A549 (cell line): ENCODE data around the gene ADSL.
"Not testable (repeated sequence)": the region's sequence is repeated elsewhere in the genome, so short reads cannot be mapped to it uniquely, and the experiment has no call there.

Experiments used
- CHD2 ChIP-seq: fragments of 150-350 bp; IDR thresholded peaks from 2 replicates; pipeline ENCODE4 v1.6.1; 2014; ENCODE audit warnings: low read length; ENCODE audit not compliant: partially characterized antibody
- CTCF ChIP-seq: fragments of >200 bp; sonication (Bioruptor Twin); formaldehyde crosslinking; IDR thresholded peaks from 3 replicates; pipeline ENCODE4 v1.5.1; 2016
- EP300 ChIP-seq, 2 experiments: fragments of >200 bp; sonication (Bioruptor Twin); formaldehyde crosslinking; IDR thresholded peaks; 2 replicates in 1 of 2; 3 replicates in 1 of 2; pipeline ENCODE4 v1.6.1; 2016 to 2017
- HES2 ChIP-seq: fragments of >200 bp; sonication (Bioruptor Twin); formaldehyde crosslinking; IDR thresholded peaks from 2 replicates; pipeline ENCODE4 v1.6.1; 2016
- JUNB ChIP-seq: fragments of >200 bp; sonication (Bioruptor Twin); formaldehyde crosslinking; IDR thresholded peaks from 2 replicates; pipeline ENCODE4 v1.6.1; 2016
- MAFK ChIP-seq: fragments of 450-650 bp; IDR thresholded peaks from 2 replicates; pipeline ENCODE4 v1.6.1; 2014; ENCODE audit not compliant: partially characterized antibody
- MAZ ChIP-seq: fragments of 150-350 bp; IDR thresholded peaks from 2 replicates; pipeline ENCODE4 v1.6.1; 2014; ENCODE audit warnings: antibody characterized with exemption, low read depth, low read length, borderline replicate concordance
- MYC ChIP-seq: IDR thresholded peaks from 2 replicates; pipeline ENCODE4 v1.6.1; 2012; ENCODE audit warnings: mild to moderate bottlenecking, inconsistent platforms, low read length, improper control_type of control experiment, borderline replicate concordance
- NFE2L2 ChIP-seq: fragments of 150-350 bp; conservative IDR thresholded peaks from 2 replicates; pipeline ENCODE4 v1.6.1; 2014; ENCODE audit warnings: low read length
- PBX3 ChIP-seq: IDR thresholded peaks from 2 replicates; pipeline ENCODE4 v1.6.1; 2012
- POLR2A ChIP-seq: IDR thresholded peaks from 2 replicates; pipeline ENCODE4 v1.6.1; 2012; ENCODE audit warnings: mild to moderate bottlenecking, low read length
- RAD21 ChIP-seq, 2 experiments: fragments of >200 bp in 1 of 2; sonication (Bioruptor Twin) in 1 of 2; formaldehyde crosslinking in 1 of 2; IDR thresholded peaks in 1 of 2; conservative IDR thresholded peaks in 1 of 2; 2 replicates in 1 of 2; 3 replicates in 1 of 2; pipeline ENCODE4 v1.6.1; 2012 to 2018; ENCODE audit warnings: inconsistent platforms in 1 of 2
- RFX5 ChIP-seq: fragments of 450-650 bp; IDR thresholded peaks from 2 replicates; pipeline ENCODE4 v1.7.1; 2014; ENCODE audit warnings: antibody characterized with exemption, mild to moderate bottlenecking, moderate library complexity

- TF ChIP-seq MYC; CTCF; POLR2A; PBX3; CHD2; RFX5; NFE2L2; JUNB; MAFK; MAZ; RAD21 (conservative IDR thresholded peaks at IDR 0.05 in 1 of 2, IDR thresholded peaks at IDR 0.05 in 1 of 2); EP300 (IDR thresholded peaks at IDR 0.05); HES2: not testable (repeated sequence)
These were observed 34.7 kb upstream of the ADSL start for GRCh38 chr22:40311646-40312045.
